Tibial nerve (tissue), 4 donors: Measurements from ENCODE around the gene GTF3C2.

Experiments used
- EP300 ChIP-seq, 2 donors: sonication (generic); formaldehyde crosslinking; IDR thresholded peaks; one replicate each; pipeline ENCODE4 v1.6.1; 2017; ENCODE audit warnings: antibody characterized with exemption in 2 of 2, mild to moderate bottlenecking in 1 of 2
- POLR2A ChIP-seq, 2 donors: fragments of 450-650 bp; IDR thresholded peaks; one replicate each; pipeline ENCODE4 v1.6.1; 2017; ENCODE audit warnings: antibody characterized with exemption in 2 of 2, mild to moderate bottlenecking in 2 of 2, moderate library complexity in 2 of 2
- TF ChIP-seq, protein P1 (sequence below), 5 experiments: fragments of 200-600 bp in 3 of 5; fragments of 450-650 bp in 2 of 5; sonication (generic) in 3 of 5; IDR thresholded peaks; one replicate each; pipeline ENCODE4 v1.5.1; 2016 to 2019; ENCODE audit warnings: antibody characterized with exemption in 5 of 5, mild to moderate bottlenecking in 3 of 5, moderate library complexity in 2 of 5

DNA sequence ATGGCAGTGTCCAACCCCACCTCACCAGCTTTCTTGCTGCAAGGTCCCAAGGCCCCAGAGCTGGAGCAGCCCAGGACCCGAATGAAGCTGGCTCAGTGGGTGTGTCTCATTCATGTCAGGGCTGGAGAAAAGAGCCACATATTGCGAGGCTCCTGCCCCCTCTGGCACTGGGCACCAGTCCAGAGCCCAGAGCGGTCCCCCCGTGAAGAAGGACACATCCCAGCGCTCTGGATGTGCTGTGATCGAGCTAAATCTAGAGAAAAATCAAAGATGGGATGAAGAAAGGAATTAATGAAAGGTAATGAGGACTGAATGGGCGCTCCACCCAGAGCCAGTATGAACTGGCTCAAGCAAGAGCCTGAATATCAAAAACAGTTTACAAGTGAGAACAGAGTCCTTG is 20.4 kb downstream of the GTF3C2 start:
- TF ChIP-seq, protein P1, sequence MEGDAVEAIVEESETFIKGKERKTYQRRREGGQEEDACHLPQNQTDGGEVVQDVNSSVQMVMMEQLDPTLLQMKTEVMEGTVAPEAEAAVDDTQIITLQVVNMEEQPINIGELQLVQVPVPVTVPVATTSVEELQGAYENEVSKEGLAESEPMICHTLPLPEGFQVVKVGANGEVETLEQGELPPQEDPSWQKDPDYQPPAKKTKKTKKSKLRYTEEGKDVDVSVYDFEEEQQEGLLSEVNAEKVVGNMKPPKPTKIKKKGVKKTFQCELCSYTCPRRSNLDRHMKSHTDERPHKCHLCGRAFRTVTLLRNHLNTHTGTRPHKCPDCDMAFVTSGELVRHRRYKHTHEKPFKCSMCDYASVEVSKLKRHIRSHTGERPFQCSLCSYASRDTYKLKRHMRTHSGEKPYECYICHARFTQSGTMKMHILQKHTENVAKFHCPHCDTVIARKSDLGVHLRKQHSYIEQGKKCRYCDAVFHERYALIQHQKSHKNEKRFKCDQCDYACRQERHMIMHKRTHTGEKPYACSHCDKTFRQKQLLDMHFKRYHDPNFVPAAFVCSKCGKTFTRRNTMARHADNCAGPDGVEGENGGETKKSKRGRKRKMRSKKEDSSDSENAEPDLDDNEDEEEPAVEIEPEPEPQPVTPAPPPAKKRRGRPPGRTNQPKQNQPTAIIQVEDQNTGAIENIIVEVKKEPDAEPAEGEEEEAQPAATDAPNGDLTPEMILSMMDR (IDR thresholded peaks at IDR 0.05): no peak
- TF ChIP-seq POLR2A (IDR thresholded peaks at IDR 0.05) (no peak), EP300 (IDR thresholded peaks at IDR 0.05) (no peak)
